IPS-18a (cell line): Measurements from ENCODE around the gene JHY.

Experiments
- H3K27ac ChIP-seq: one replicate; pipeline ENCODE4 v1.5.1; 2013; ENCODE audit warnings: low read length
- H3K27me3 ChIP-seq: one replicate; pipeline ENCODE4 v1.6.1; 2013; ENCODE audit warnings: mild to moderate bottlenecking, low read length; ENCODE audit not compliant: control insufficient read depth, insufficient read depth
- H3K36me3 ChIP-seq: one replicate; pipeline ENCODE4 v1.6.1; 2013; ENCODE audit warnings: low read depth, low read length; ENCODE audit not compliant: control insufficient read depth
- H3K4me1 ChIP-seq: one replicate; pipeline ENCODE4 v1.6.1; 2013; ENCODE audit warnings: low read depth, low read length; ENCODE audit not compliant: control insufficient read depth
- H3K4me3 ChIP-seq: one replicate; pipeline ENCODE4 v1.5.1; 2013; ENCODE audit warnings: low read length
- H3K9ac ChIP-seq: one replicate; pipeline ENCODE4 v1.6.1; 2013; ENCODE audit warnings: mild to moderate bottlenecking, low read length, moderate library complexity
- H3K9me3 ChIP-seq: one replicate; pipeline ENCODE4 v1.6.1; 2013; ENCODE audit warnings: low read depth, low read length; ENCODE audit not compliant: control insufficient read depth

JHY gene

GRCh38 chr11:122877732-122878131, 4.8 kb upstream of the JHY start:
- Histone ChIP-seq H3K27me3 (peaks cover 14% of the 10 kb centered on the region), H3K9ac (no peak overlapping the region), H3K4me1 (peaks cover 12% of the 10 kb centered on the region), H3K4me3 (no peak overlapping the region), H3K36me3 (no peaks in the 10 kb centered on the region), H3K9me3 (no peaks in the 10 kb centered on the region), H3K27ac (no peak overlapping the region)

- Histone ChIP-seq H3K27me3 (peaks cover 27% of the 10 kb centered on the region), H3K36me3 (no peaks in the 10 kb centered on the region), H3K9ac (no peak overlapping the region), H3K4me1 (peaks cover 19% of the 10 kb centered on the region), H3K4me3 (no peak overlapping the region), H3K9me3 (no peaks in the 10 kb centered on the region), H3K27ac (no peak overlapping the region)
Measured at GRCh38 chr11:122879785-122880184, 2.8 kb upstream of the JHY start.

- Histone ChIP-seq H3K4me1 (peaks cover 19% of the 10 kb centered on the region), H3K9ac (peak overlapping the region; percentile 19), H3K27ac (no peak overlapping the region), H3K27me3 (peaks cover 27% of the 10 kb centered on the region), H3K36me3 (no peaks in the 10 kb centered on the region), H3K9me3 (no peaks in the 10 kb centered on the region), H3K4me3 (peak overlapping the region; percentile 76)
Measured at GRCh38 chr11:122882857-122883645, 492 bp downstream of the JHY start.

GRCh38 chr11:122883646-122883979, 1.1 kb downstream of the JHY start:
- Histone ChIP-seq H3K4me1 (peaks cover 19% of the 10 kb centered on the region), H3K27me3 (peaks cover 27% of the 10 kb centered on the region), H3K27ac (no peak overlapping the region), H3K4me3 (peak overlapping the region; percentile 76), H3K9ac (no peak overlapping the region), H3K9me3 (no peaks in the 10 kb centered on the region), H3K36me3 (no peaks in the 10 kb centered on the region)

GRCh38 chr11:122888162-122888561, 5.6 kb downstream of the JHY start:
- Histone ChIP-seq H3K27me3 (peaks cover 13% of the 10 kb centered on the region), H3K36me3 (no peaks in the 10 kb centered on the region), H3K4me3 (no peak overlapping the region), H3K27ac (no peak overlapping the region), H3K9me3 (no peaks in the 10 kb centered on the region), H3K4me1 (peaks cover 7% of the 10 kb centered on the region), H3K9ac (no peak overlapping the region)

GRCh38 chr11:122893131-122893530, 10.6 kb downstream of the JHY start:
- Histone ChIP-seq H3K36me3 (no peaks in the 10 kb centered on the region), H3K27ac (no peak overlapping the region), H3K4me3 (no peak overlapping the region), H3K4me1 (no peaks in the 10 kb centered on the region), H3K9ac (no peak overlapping the region), H3K9me3 (no peaks in the 10 kb centered on the region), H3K27me3 (no peaks in the 10 kb centered on the region)

GRCh38 chr11:122895563-122895962, 13.0 kb downstream of the JHY start:
- Histone ChIP-seq H3K4me1 (no peaks in the 10 kb centered on the region), H3K27ac (no peak overlapping the region), H3K36me3 (no peaks in the 10 kb centered on the region), H3K4me3 (no peak overlapping the region), H3K9me3 (no peaks in the 10 kb centered on the region), H3K27me3 (no peaks in the 10 kb centered on the region), H3K9ac (no peak overlapping the region)

GRCh38 chr11:122897606-122898210, 15.1 kb downstream of the JHY start:
- Histone ChIP-seq H3K4me1 (no peaks in the 10 kb centered on the region), H3K9ac (no peak overlapping the region), H3K27ac (no peak overlapping the region), H3K9me3 (no peaks in the 10 kb centered on the region), H3K27me3 (no peaks in the 10 kb centered on the region), H3K4me3 (no peak overlapping the region), H3K36me3 (no peaks in the 10 kb centered on the region)

GRCh38 chr11:122898799-122899198, 16.2 kb downstream of the JHY start:
- Histone ChIP-seq H3K27me3 (no peaks in the 10 kb centered on the region), H3K27ac (no peak overlapping the region), H3K4me3 (no peak overlapping the region), H3K36me3 (no peaks in the 10 kb centered on the region), H3K4me1 (no peaks in the 10 kb centered on the region), H3K9ac (no peak overlapping the region), H3K9me3 (no peaks in the 10 kb centered on the region)

- Histone ChIP-seq H3K4me1 (no peaks in the 10 kb centered on the region), H3K27ac (no peak overlapping the region)
Measured at GRCh38 chr11:122900587-122901202, 18.1 kb downstream of the JHY start.

GRCh38 chr11:122902951-122903350, 20.4 kb downstream of the JHY start:
- Histone ChIP-seq H3K4me3 (no peak overlapping the region), H3K9ac (no peak overlapping the region), H3K27me3 (no peaks in the 10 kb centered on the region), H3K9me3 (no peaks in the 10 kb centered on the region), H3K27ac (no peak overlapping the region), H3K4me1 (no peaks in the 10 kb centered on the region), H3K36me3 (no peaks in the 10 kb centered on the region)

More at GRCh38 chr11:122900587-122901202, 18.1 kb downstream of the JHY start:
- Histone ChIP-seq H3K9me3 (no peaks in the 10 kb centered on the region), H3K27me3 (no peaks in the 10 kb centered on the region), H3K4me3 (no peak overlapping the region), H3K9ac (no peak overlapping the region), H3K36me3 (no peaks in the 10 kb centered on the region)
